GM12878 (cell line): ENCODE results near the gene FRMD8.

Experiments
- ASH2L ChIP-seq: fragments of 300-600, 200-600 bp; sonication (generic); IDR thresholded peaks from 2 replicates; pipeline ENCODE4 v1.6.1; 2017; ENCODE audit warnings: low read depth, mild to moderate bottlenecking, borderline replicate concordance
- CHD2 ChIP-seq: IDR thresholded peaks from 2 replicates; pipeline ENCODE4 v1.6.1; 2011; ENCODE audit warnings: low read depth, low read length, improper control_type of control experiment, borderline replicate concordance
- EZH2 ChIP-seq: IDR thresholded peaks from 2 replicates; pipeline ENCODE4 v1.6.1; 2012; ENCODE audit warnings: low read depth, mild to moderate bottlenecking, control low read depth, inconsistent platforms, low read length, borderline replicate concordance; ENCODE audit not compliant: control insufficient read depth
- RCOR1 ChIP-seq: conservative IDR thresholded peaks from 2 replicates; pipeline ENCODE4 v1.6.1; 2012; ENCODE audit warnings: low read depth, low read length, improper control_type of control experiment
- SIN3A ChIP-seq: IDR thresholded peaks from 2 replicates; pipeline ENCODE4 v1.6.1; 2012; ENCODE audit warnings: low read depth, low read length, improper control_type of control experiment
- TF ChIP-seq, protein P1 (sequence below): fragments of 450-650 bp; IDR thresholded peaks from 2 replicates; pipeline ENCODE4 v1.6.1; 2016; ENCODE audit warnings: mild to moderate bottlenecking
- TF ChIP-seq, protein P2 (sequence below): IDR thresholded peaks from 2 replicates; pipeline ENCODE4 v1.6.1; 2012; ENCODE audit warnings: mild to moderate bottlenecking, low read depth, low read length
- TF ChIP-seq, protein P3 (sequence below), 3 experiments: IDR thresholded peaks in 2 of 3; conservative IDR thresholded peaks in 1 of 3; 2 replicates each; pipeline ENCODE4 v1.5.1; 2011; ENCODE audit warnings: low read depth in 3 of 3, low read length in 3 of 3, mild to moderate bottlenecking in 3 of 3, control low read depth in 2 of 3, moderate library complexity in 2 of 3, inconsistent platforms in 1 of 3, mixed read lengths in 1 of 3; ENCODE audit not compliant: control insufficient read depth in 2 of 3, insufficient read depth in 1 of 3; ENCODE audit errors: extremely low read depth in 1 of 3

DNA sequence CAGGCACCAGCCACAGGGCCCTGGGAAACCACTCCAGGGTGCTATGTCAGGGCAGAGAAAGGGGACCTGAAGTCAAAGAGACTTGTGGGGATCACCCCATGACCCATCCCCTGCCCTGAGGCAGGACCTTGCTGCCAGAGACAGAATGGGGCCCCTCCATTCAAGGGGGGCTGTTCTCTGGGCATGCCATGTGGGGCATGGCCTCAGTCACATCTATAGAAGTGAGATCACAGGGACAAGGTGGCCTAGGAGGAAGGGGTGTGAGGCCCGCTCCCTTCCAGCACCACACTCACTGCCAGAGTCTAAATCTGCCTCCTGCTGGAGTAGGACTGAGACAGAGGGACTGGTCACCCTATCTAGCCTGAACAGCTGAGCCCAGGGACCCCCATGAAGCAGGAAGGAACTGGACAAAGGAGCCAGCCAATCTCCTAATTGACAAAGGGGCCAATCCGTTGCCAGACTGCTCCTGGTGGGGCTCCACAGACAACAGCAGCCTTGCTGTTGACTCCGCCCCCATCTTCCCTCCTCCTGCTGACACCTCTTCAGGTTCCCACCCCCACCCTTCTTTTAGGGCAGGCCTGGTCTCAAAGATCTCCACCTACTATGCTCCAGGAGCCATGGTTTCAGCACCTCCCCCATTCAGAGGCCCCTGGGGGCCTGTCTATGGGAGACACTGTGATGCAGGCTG, 62.1 kb downstream of the FRMD8 start:
- no peak for TF ChIP-seq RCOR1
- TF ChIP-seq CHD2: no peak
- TF ChIP-seq EZH2: no peak
- TF ChIP-seq, protein P1, sequence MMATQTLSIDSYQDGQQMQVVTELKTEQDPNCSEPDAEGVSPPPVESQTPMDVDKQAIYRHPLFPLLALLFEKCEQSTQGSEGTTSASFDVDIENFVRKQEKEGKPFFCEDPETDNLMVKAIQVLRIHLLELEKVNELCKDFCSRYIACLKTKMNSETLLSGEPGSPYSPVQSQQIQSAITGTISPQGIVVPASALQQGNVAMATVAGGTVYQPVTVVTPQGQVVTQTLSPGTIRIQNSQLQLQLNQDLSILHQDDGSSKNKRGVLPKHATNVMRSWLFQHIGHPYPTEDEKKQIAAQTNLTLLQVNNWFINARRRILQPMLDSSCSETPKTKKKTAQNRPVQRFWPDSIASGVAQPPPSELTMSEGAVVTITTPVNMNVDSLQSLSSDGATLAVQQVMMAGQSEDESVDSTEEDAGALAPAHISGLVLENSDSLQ: no peak
- TF ChIP-seq SIN3A: no peak
- TF ChIP-seq, protein P2, sequence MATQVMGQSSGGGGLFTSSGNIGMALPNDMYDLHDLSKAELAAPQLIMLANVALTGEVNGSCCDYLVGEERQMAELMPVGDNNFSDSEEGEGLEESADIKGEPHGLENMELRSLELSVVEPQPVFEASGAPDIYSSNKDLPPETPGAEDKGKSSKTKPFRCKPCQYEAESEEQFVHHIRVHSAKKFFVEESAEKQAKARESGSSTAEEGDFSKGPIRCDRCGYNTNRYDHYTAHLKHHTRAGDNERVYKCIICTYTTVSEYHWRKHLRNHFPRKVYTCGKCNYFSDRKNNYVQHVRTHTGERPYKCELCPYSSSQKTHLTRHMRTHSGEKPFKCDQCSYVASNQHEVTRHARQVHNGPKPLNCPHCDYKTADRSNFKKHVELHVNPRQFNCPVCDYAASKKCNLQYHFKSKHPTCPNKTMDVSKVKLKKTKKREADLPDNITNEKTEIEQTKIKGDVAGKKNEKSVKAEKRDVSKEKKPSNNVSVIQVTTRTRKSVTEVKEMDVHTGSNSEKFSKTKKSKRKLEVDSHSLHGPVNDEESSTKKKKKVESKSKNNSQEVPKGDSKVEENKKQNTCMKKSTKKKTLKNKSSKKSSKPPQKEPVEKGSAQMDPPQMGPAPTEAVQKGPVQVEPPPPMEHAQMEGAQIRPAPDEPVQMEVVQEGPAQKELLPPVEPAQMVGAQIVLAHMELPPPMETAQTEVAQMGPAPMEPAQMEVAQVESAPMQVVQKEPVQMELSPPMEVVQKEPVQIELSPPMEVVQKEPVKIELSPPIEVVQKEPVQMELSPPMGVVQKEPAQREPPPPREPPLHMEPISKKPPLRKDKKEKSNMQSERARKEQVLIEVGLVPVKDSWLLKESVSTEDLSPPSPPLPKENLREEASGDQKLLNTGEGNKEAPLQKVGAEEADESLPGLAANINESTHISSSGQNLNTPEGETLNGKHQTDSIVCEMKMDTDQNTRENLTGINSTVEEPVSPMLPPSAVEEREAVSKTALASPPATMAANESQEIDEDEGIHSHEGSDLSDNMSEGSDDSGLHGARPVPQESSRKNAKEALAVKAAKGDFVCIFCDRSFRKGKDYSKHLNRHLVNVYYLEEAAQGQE: no peak
- TF ChIP-seq, protein P3, sequence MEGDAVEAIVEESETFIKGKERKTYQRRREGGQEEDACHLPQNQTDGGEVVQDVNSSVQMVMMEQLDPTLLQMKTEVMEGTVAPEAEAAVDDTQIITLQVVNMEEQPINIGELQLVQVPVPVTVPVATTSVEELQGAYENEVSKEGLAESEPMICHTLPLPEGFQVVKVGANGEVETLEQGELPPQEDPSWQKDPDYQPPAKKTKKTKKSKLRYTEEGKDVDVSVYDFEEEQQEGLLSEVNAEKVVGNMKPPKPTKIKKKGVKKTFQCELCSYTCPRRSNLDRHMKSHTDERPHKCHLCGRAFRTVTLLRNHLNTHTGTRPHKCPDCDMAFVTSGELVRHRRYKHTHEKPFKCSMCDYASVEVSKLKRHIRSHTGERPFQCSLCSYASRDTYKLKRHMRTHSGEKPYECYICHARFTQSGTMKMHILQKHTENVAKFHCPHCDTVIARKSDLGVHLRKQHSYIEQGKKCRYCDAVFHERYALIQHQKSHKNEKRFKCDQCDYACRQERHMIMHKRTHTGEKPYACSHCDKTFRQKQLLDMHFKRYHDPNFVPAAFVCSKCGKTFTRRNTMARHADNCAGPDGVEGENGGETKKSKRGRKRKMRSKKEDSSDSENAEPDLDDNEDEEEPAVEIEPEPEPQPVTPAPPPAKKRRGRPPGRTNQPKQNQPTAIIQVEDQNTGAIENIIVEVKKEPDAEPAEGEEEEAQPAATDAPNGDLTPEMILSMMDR (IDR thresholded peaks at IDR 0.05 in 2 of 3, conservative IDR thresholded peaks at IDR 0.05 in 1 of 3; ENCODE audit: control insufficient read depth in 2 of 3, extremely low read depth in 1 of 3, insufficient read depth in 1 of 3, low read depth in 3 of 3, low read length in 3 of 3): no peak
- TF ChIP-seq ASH2L: no peak
